LHCN-M2 (cell line): ENCODE measurements around the gene STK24. TPM values are rescaled to one million over a fixed set of nuclear protein-coding genes. Genes with fewer than 3 reads are reported as not detected.

Source experiments
- DNase-seq: peaks from one replicate; pipeline ENCODE4 v3.0.0-alpha.2; 2012; ENCODE audit warnings: low read depth
- total RNA-seq: library from RNA; depleted of rRNA; stranded (reverse); fragments of >200 nt; gene quantifications from 2 replicates; pipeline ENCODE4 v1.2.3, GENCODE V29; 2014

Gene STK24
- total RNA-seq, 1 experiment from 2014 or later, result 48.6 TPM

- DNase-seq, result no peak
These were observed 101.4 kb downstream of the STK24 start for GRCh38 chr13:98475522-98475921.

- no peak for DNase-seq
These were observed 102.1 kb downstream of the STK24 start for GRCh38 chr13:98474761-98475160.

- no peak for DNase-seq
These were observed 102.6 kb downstream of the STK24 start for GRCh38 chr13:98474292-98474691.

GRCh38 chr13:98473788-98474144 is 103.1 kb downstream of the STK24 start:
- DNase-seq, result no peak

- DNase-seq, result no peak
These were observed 103.6 kb downstream of the STK24 start for GRCh38 chr13:98473135-98473787.

- no peak for DNase-seq
These were observed 105.0 kb downstream of the STK24 start for GRCh38 chr13:98471934-98472333.

- DNase-seq, result no peak
These were observed 106.0 kb downstream of the STK24 start for GRCh38 chr13:98470920-98471319.

GRCh38 chr13:98468929-98469328 is 108.0 kb downstream of the STK24 start:
- no peak for DNase-seq

GRCh38 chr13:98468361-98468760 is 108.5 kb downstream of the STK24 start:
- peak; percentile 21 for DNase-seq

GRCh38 chr13:98467263-98467985 is 109.5 kb downstream of the STK24 start:
- DNase-seq, result no peak

- peak; percentile 50 for DNase-seq
These were observed 110.2 kb downstream of the STK24 start for GRCh38 chr13:98466634-98467236.

- no peak for DNase-seq
These were observed 114.0 kb downstream of the STK24 start for GRCh38 chr13:98462946-98463345.

GRCh38 chr13:98462241-98462882 is 114.5 kb downstream of the STK24 start:
- no peak for DNase-seq

GRCh38 chr13:98461486-98462240 is 115.2 kb downstream of the STK24 start:
- no peak for DNase-seq

GRCh38 chr13:98460516-98460915 is 116.4 kb downstream of the STK24 start:
- no peak for DNase-seq

- DNase-seq, result no peak
These were observed 117.1 kb downstream of the STK24 start for GRCh38 chr13:98459721-98460370.

GRCh38 chr13:98459171-98459681 is 117.7 kb downstream of the STK24 start:
- no peak for DNase-seq

- no peak for DNase-seq
These were observed 118.5 kb downstream of the STK24 start for GRCh38 chr13:98458431-98458830.

GRCh38 chr13:98457053-98457452 is 119.9 kb downstream of the STK24 start:
- no peak for DNase-seq

GRCh38 chr13:98456413-98456845 is 120.5 kb downstream of the STK24 start:
- no peak for DNase-seq

GRCh38 chr13:98454389-98454881 is 122.5 kb downstream of the STK24 start:
- peak; percentile 91 for DNase-seq
